Calu3 (cell line): ENCODE data around the gene KIF6. TPM values are rescaled to one million over a fixed set of nuclear protein-coding genes. Genes with fewer than 3 reads are reported as not detected.

Experiments used
- BruUV-seq: library from RNA; stranded (reverse); fragments of 400-500 nt; replicated peaks from 2 replicates; lab custom pipeline; 2021; lab: Mats Ljungman, UMichigan
- CTCF ChIA-PET: fragments of 300-600 bp; sonication (Branson Sonifier 250); formaldehyde crosslinking; loops from one replicate; lab custom pipeline; 2022; ENCODE audit warnings: antibody characterized with exemption; lab: Charles Lee
- DNase-seq: peaks from one replicate; pipeline ENCODE4 v3.0.0; 2022
- H3K27ac Mint-ChIP-seq: one replicate; pipeline ENCODE4 v1.8.0; 2022; ENCODE audit warnings: mixed read lengths; ENCODE audit not compliant: unreplicated experiment
- H3K27me3 Mint-ChIP-seq: one replicate; pipeline ENCODE4 v1.8.0; 2022; ENCODE audit warnings: mixed read lengths; ENCODE audit not compliant: unreplicated experiment
- H3K36me3 Mint-ChIP-seq: one replicate; pipeline ENCODE4 v1.8.0; 2022; ENCODE audit warnings: mild to moderate bottlenecking, moderate library complexity, mixed read lengths; ENCODE audit not compliant: insufficient read depth, unreplicated experiment
- H3K4me1 Mint-ChIP-seq: one replicate; pipeline ENCODE4 v1.8.0; 2022; ENCODE audit warnings: mild to moderate bottlenecking, low read depth, mixed read lengths; ENCODE audit not compliant: unreplicated experiment
- H3K4me3 Mint-ChIP-seq: one replicate; pipeline ENCODE4 v1.8.0; 2022; ENCODE audit warnings: mild to moderate bottlenecking, low read depth, moderate library complexity, mixed read lengths; ENCODE audit not compliant: unreplicated experiment
- H3K9me3 Mint-ChIP-seq: one replicate; pipeline ENCODE4 v1.8.0; 2022; ENCODE audit warnings: low read depth, mixed read lengths; ENCODE audit not compliant: unreplicated experiment
- intact Hi-C: fragments of 100-400 bp; cut with micrococcal nuclease; formaldehyde crosslinking; loops from one replicate; pipeline ENCODE4 v1.10.0; 2022; ENCODE audit not compliant: unreplicated experiment
- total RNA-seq: library from RNA; stranded (reverse); gene quantifications from 2 replicates; pipeline ENCODE4 v1.2.3, GENCODE V29; 2022
- TF ChIP-seq, protein P1 (sequence below): fragments of 200-600 bp; IDR thresholded peaks from one replicate; pipeline ENCODE4 v1.8.0; 2022; ENCODE audit warnings: antibody characterized with exemption; ENCODE audit not compliant: unreplicated experiment

Gene KIF6
- total RNA-seq, 1 experiment from 2014 or later: 0.45 TPM

GRCh38 chr6:39706819-39707335, 18.3 kb downstream of the KIF6 start:
- H3K27me3 Mint-ChIP-seq: no peaks in the 10 kb centered on the region
- no peak overlapping the region for H3K27ac Mint-ChIP-seq
- no peak for DNase-seq
- H3K4me3 Mint-ChIP-seq: no peak overlapping the region
- H3K9me3 Mint-ChIP-seq: peaks cover 2% of the 10 kb centered on the region
- intact Hi-C loops: no loop called here
- CTCF ChIA-PET: no interaction called here
- BruUV-seq: no TSS peak
- H3K4me1 Mint-ChIP-seq: no peaks in the 10 kb centered on the region
- TF ChIP-seq, protein P1, sequence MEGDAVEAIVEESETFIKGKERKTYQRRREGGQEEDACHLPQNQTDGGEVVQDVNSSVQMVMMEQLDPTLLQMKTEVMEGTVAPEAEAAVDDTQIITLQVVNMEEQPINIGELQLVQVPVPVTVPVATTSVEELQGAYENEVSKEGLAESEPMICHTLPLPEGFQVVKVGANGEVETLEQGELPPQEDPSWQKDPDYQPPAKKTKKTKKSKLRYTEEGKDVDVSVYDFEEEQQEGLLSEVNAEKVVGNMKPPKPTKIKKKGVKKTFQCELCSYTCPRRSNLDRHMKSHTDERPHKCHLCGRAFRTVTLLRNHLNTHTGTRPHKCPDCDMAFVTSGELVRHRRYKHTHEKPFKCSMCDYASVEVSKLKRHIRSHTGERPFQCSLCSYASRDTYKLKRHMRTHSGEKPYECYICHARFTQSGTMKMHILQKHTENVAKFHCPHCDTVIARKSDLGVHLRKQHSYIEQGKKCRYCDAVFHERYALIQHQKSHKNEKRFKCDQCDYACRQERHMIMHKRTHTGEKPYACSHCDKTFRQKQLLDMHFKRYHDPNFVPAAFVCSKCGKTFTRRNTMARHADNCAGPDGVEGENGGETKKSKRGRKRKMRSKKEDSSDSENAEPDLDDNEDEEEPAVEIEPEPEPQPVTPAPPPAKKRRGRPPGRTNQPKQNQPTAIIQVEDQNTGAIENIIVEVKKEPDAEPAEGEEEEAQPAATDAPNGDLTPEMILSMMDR: no peak
- H3K36me3 Mint-ChIP-seq: no peaks in the 10 kb centered on the region

- TF ChIP-seq, protein P1: no peak
- intact Hi-C loops: no loop called here
- H3K9me3 Mint-ChIP-seq: no peaks in the 10 kb centered on the region
- H3K4me3 Mint-ChIP-seq: no peak overlapping the region
- H3K36me3 Mint-ChIP-seq: no peaks in the 10 kb centered on the region
- CTCF ChIA-PET: no interaction called here
- no peak for DNase-seq
- H3K27ac Mint-ChIP-seq: no peak overlapping the region
- peaks cover 3% of the 10 kb centered on the region for H3K27me3 Mint-ChIP-seq
- BruUV-seq: no TSS peak
- H3K4me1 Mint-ChIP-seq: no peaks in the 10 kb centered on the region
Measured at GRCh38 chr6:39702265-39702664, 22.9 kb downstream of the KIF6 start.

DNA sequence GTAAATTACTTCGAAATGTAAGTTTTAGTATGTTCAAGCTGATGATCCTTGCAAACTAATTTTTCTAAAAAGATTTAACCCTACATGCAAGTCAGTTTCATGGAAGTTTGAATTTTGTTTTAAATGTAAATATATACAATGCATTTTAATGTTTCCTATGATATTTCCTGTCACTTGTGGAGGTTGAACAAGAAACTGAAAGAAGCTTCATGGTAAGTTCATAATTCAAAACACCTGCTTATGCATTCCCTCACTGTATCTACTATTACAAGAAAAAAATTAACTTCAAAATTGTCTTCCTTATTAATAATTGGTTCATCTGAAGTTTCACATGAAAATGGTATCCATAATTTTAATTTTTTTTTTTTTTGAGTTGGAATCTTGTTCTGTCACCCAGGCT, 24.8 kb downstream of the KIF6 start:
- no TSS peak for BruUV-seq
- TF ChIP-seq, protein P1: no peak
- Mint-ChIP-seq H3K36me3 (no peaks in the 10 kb centered on the region), H3K27ac (no peak overlapping the region), H3K9me3 (no peaks in the 10 kb centered on the region), H3K4me1 (no peaks in the 10 kb centered on the region), H3K4me3 (no peak overlapping the region), H3K27me3 (peaks cover 11% of the 10 kb centered on the region)
- intact Hi-C loops: no loop called here
- CTCF ChIA-PET: no interaction called here
- DNase-seq: no peak

GRCh38 chr6:39698789-39699188, 26.4 kb downstream of the KIF6 start:
- no peaks in the 10 kb centered on the region for H3K9me3 Mint-ChIP-seq
- no peaks in the 10 kb centered on the region for H3K36me3 Mint-ChIP-seq
- peaks cover 11% of the 10 kb centered on the region for H3K27me3 Mint-ChIP-seq
- no peaks in the 10 kb centered on the region for H3K4me1 Mint-ChIP-seq
- intact Hi-C loops: no loop called here
- H3K27ac Mint-ChIP-seq: no peak overlapping the region
- DNase-seq: no peak
- no TSS peak for BruUV-seq
- CTCF ChIA-PET: no interaction called here
- H3K4me3 Mint-ChIP-seq: no peak overlapping the region
- TF ChIP-seq, protein P1: no peak
